GM10847 (cell line): Measurements from ENCODE around the gene C17orf67.

ENCODE experiments used
- POLR2A ChIP-seq: IDR thresholded peaks from 2 replicates; pipeline ENCODE4 v1.6.1; 2011; ENCODE audit not compliant: insufficient read length; ENCODE audit errors: extremely low read depth

The C17orf67 gene

GRCh38 chr17:56771563-56771962 lies 62.2 kb downstream of the C17orf67 start:
- no peak for TF ChIP-seq POLR2A

- no peak for TF ChIP-seq POLR2A
Measured at GRCh38 chr17:56770427-56770826, 63.3 kb downstream of the C17orf67 start.

DNA sequence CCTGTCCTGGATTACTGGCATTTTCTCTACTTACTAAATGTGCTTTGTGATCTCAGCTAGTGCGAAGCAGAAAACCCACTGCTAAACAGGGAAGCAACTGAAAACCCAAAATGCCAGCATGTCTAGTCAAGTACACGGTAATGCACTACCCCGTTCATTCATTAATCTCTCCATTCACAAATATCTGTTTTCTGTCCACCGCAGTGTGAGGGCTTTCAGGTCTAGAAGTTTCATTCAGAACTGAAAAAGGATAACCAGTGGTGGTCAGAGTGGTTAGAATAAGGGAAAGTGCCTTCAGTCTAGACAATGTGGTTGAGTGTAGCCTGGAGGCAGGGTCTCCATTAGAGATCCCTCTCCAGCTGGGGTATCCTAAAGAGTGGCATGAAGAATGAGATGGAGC lies 68.3 kb downstream of the C17orf67 start:
- no peak for TF ChIP-seq POLR2A

DNA sequence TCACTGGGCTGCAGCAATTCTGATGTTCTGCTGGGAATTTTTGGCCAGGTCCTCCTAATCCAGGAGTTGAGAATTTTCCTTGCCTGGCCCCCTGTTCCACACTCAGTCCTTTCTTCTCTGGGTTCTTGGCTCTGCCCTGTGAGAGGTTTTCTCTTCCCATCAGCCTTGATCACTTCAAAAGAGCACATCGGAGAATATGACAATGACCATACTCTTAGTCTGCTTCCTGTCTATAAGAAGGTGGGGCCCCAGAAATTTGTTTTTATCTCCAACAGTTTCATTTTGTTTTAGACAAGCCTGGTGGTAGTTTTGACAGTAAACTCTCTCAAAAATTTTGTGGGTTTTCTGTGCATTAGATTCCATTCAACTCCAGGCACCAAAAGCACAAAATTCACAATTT lies 70.7 kb downstream of the C17orf67 start:
- TF ChIP-seq POLR2A, result no peak

DNA sequence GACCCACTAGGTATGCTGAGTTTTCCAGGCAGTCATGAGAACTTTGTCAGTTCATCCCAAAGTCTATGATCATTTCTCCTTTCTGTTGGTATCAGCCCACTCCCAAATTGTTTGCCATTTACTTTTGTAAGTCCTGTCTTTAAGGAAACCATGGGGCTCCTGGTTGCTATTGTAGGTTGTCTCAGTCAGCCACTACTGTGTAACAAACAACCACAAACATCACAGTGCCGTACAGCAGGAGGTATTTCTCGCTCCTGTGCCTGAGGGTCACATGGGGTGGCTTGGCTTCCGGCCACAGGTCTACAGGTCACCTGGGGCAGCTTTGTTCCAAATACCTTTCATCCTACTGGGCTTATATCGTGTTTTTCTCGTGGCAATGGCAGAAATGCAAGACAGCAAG lies 71.6 kb downstream of the C17orf67 start:
- no peak for TF ChIP-seq POLR2A

DNA sequence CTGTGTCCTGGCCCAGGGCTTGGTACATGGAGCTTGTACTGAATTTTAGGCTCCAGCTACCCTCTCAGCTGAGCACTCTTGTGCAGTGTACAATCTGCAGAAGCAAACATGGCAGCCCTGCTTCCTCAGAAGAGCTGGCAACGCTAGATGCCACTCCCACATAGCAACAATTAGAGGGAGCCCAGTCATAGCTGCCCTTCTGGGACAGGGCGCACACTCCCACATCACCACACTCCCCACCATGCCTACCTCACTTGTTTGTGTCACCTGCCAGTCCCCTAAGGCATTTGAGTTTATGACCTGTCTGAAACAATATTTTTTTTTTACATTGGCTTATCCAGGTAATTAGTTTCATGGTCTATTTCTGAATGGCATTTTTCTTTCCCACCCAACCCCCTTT lies 72.3 kb downstream of the C17orf67 start:
- no peak for TF ChIP-seq POLR2A

DNA sequence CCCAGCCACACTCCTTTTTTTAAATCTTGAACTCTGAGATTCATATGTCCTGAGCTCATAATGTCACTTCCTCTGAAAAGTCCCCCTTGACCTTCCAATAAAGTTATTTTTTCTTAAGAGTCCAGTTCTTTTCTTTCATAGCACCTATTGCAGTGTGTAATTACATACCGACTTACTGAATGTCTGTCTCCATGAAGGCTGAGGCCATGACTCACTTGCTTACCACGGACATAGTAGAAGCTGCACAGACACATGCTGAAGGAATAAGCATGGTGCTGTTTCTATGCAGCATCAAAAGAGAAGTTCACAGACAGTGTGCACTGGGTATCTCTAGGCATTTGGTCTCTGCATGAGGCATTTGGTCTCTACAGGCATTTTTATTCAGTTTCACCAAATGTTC lies 77.2 kb downstream of the C17orf67 start:
- no peak for TF ChIP-seq POLR2A

GRCh38 chr17:56755310-56755709 lies 78.4 kb downstream of the C17orf67 start:
- TF ChIP-seq POLR2A, result no peak

- no peak for TF ChIP-seq POLR2A
Measured at GRCh38 chr17:56754523-56755208, 79.1 kb downstream of the C17orf67 start.

GRCh38 chr17:56752263-56752836 lies 81.4 kb downstream of the C17orf67 start:
- no peak for TF ChIP-seq POLR2A

DNA sequence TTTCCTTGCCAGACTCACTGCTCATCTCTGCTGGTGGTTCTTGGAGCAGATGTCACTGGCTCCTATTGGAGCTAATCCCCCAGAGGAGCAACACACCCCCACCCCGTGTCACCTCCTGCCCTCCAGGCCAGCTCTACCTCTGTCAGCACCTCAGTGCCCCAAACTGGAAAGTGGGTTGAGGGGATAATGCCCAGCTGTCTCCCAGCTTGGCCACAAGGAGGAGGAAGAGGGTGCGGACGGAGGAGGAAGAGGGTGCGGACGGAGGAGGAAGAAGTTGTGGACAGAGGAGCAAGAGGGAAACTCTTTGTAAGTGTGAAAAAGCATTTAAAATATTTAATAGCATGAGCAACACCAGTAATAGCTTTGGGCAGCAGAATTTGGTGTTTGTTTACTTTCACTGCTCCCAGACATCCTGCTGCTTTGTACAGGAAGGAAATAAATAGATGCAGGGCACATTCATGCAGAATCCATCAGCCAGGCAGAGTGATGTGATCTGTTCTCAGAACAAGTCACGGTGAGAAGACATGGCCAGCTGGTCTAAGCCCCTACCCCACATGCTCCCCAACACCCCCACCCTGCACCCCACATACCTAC lies 82.5 kb downstream of the C17orf67 start:
- TF ChIP-seq POLR2A, result no peak

DNA sequence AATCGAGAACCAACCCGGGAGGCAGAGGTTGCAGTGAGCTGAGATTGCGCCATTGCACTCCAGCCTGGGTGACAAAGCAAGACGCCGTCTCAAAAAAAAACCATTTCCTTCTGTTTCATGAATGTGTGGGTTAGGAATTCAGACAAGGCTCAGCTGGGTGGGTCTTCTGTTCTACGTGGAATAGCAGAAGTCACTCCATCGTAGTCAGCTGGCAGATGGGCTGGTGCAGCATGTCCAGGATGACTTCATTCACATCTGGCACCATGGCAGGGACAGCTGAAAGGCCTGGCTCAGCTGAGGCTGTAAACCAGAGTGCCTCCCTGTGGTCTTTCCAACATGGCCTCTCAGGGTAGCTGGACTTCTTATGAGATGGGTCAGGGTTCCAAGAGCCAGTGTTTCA lies 89.0 kb downstream of the C17orf67 start:
- TF ChIP-seq POLR2A, result no peak

DNA sequence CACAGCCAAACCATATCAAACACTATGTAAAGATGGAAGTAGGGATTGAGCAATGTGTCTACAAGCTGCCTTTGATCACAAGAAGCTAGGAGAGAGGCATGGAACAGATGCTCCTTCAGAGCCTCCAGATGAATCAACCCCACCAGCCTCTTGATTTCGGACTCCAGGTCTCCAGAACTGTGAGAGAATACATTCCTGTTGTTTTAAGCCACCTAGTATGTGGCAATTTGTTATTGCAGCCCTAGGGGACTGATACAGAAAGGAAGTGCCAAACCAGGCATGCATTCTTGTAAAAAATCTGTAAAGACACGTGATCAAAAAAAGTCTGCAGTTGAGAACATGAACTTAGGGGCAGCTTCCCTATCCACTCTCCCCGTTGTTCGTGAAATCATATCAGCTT lies 91.1 kb downstream of the C17orf67 start:
- TF ChIP-seq POLR2A, result no peak
